ENCODE data around the gene SLC12A7. TPM values are rescaled to one million over a fixed set of nuclear protein-coding genes. Genes with fewer than 3 reads are reported as not detected.

Gene SLC12A7
- total and polyA plus RNA-seq, 10 donors: 8.6 to 120 (median 52.3) TPM

DNA sequence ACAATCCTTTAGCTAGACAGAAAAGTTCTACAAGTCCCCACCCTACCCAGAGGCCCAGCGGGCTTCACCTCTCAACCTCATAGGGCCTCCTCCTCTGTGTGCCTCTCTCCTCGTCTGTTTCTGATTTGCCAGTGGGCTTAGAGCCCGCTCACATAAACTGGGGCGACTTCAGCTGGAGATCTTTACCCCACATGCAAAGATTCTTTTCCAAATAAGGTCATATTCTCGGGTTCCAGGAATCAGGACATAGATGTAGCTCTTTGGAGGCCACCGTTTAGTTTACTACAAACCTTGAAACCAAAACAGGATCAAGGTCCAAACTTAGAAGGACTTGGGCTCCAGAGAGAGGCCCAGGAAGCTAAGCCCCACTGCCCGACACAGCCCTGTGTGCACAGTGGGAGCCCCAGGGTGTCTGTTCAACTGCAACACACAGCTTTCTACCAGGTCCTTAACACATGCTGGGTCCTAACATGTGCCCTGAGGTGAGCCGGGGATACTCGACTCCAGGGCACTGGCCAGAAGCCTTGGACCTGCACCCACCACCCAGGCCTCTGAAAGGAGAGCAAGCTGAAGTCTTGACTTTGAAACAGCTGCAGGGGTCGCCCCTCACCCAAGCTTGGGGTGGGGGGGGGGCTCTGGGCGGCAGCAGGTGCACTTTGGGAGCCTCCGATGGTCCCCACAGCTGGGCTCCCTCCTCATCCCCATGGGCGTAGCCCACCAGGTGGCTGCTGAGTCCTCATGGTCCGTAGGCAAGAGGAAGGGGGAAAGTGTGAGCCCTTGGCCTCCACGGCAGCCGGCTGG, 26.8 kb upstream of the SLC12A7 start:
- H3K27ac ChIP-seq: peak overlapping the region in 4 of 8 donors; percentile 5 to 56 (median 31)
- DNase-seq: no peak
- intact Hi-C loops (cut with DNase I; ENCODE audit: low total_unique reads): no loop called here
- H3K36me3 ChIP-seq: no peaks in the 10 kb centered on the region
- WGBS, 5 donors: 79 to 86% (median 84%) methylated on average over 9 to 16 of the region's 16 CpGs
- no peaks in the 10 kb centered on the region for H3K9me3 ChIP-seq
- H3K4me3 ChIP-seq: no peak overlapping the region
- peaks cover 0 to 47% (median 0%) of the 10 kb centered on the region in 7 donors for H3K27me3 ChIP-seq (replicated peaks in 1 of 7)
- peaks cover 7 to 56% (median 32%) of the 10 kb centered on the region in 6 donors for H3K4me1 ChIP-seq
- TF ChIP-seq POLR2A (IDR thresholded peaks at IDR 0.05): no peak

DNA sequence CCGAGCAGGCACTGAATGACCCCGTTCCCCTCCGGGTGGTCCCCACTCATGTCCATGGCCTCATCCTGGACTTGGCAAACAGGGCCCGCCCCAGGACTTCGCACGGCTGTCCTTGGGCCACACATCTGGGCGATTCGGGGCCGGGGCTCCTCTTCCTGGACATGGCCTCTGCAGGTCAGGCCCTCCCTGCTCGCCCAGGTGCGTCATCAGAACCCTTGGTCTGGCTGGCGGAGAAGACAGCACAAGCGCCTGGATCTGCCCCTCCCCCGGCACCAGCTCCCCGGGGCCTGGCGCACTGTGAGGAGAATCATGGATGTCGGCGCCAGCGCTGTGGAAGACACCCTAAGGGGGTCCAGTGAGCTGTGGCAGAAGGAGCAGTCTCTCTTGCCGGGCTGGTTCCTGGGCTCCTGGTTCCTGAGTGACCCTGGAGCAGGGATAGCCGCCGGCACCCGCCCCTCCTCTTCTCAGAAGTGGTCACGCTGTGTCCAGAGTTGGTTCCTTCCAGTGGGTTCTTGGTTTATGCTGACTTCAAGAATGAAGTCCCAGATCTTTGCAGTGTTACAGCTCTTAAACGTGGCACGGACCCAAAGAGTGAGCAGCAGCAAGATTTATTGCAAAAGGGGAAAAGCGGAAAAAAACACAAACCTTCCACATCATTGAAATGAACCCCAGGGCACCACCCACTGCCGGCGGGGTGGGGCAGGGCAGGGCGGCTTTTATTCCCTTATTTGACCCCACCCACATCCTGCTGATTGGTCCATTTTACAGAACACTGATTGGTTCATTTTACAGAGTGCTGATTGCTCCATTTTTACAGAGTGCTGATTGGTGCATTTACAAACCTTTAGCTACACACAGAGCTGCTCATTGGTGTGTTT, 25.9 kb upstream of the SLC12A7 start:
- no peak for TF ChIP-seq POLR2A (IDR thresholded peaks at IDR 0.05)
- TF ChIP-seq, protein P1, sequence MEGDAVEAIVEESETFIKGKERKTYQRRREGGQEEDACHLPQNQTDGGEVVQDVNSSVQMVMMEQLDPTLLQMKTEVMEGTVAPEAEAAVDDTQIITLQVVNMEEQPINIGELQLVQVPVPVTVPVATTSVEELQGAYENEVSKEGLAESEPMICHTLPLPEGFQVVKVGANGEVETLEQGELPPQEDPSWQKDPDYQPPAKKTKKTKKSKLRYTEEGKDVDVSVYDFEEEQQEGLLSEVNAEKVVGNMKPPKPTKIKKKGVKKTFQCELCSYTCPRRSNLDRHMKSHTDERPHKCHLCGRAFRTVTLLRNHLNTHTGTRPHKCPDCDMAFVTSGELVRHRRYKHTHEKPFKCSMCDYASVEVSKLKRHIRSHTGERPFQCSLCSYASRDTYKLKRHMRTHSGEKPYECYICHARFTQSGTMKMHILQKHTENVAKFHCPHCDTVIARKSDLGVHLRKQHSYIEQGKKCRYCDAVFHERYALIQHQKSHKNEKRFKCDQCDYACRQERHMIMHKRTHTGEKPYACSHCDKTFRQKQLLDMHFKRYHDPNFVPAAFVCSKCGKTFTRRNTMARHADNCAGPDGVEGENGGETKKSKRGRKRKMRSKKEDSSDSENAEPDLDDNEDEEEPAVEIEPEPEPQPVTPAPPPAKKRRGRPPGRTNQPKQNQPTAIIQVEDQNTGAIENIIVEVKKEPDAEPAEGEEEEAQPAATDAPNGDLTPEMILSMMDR (IDR thresholded peaks at IDR 0.05 in 8 of 11, conservative IDR thresholded peaks at IDR 0.05 in 3 of 11): no peak
- peak in 1 of 3 donors; percentile 46 for TF ChIP-seq POLR2AphosphoS5 (IDR thresholded peaks at IDR 0.05)
- Histone ChIP-seq H3K27me3 (replicated peaks in 1 of 7) (peaks cover 0 to 54% (median 0%) of the 10 kb centered on the region in 7 donors), H3K4me1 (peaks cover 7 to 62% (median 37%) of the 10 kb centered on the region in 6 donors), H3K27ac (peak overlapping the region in 5 of 8 donors; percentile 38 to 66 (median 56)), H3K4me3 (peak overlapping the region in 1 of 8 donors; percentile 28), H3K9me3 (no peaks in the 10 kb centered on the region), H3K36me3 (no peaks in the 10 kb centered on the region)
- no peak for DNase-seq
- intact Hi-C loops (cut with DNase I; ENCODE audit: low total_unique reads): no loop called here
- WGBS, 5 donors: 63 to 76% (median 74%) methylated on average over 30 of the region's 30 CpGs

DNA sequence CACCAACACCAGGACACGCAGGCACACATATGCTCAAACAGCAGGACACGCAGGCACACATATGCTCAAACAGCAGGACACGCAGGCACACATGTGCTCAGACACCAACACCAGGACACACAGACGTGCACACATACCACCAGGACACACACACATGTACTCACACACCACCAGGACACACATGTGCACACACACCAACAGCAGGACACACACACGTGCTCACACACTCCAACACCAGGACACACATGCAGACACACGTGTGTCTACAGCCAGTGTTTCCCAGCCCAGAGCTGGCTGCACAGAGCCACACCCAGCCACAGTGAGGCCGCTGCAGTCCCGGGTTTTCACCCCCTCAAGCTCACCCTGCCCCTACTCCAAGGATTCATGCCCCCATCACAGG, 25.0 kb upstream of the SLC12A7 start:
- H3K4me3 ChIP-seq: peak overlapping the region in 1 of 8 donors; percentile 28
- H3K4me1 ChIP-seq: peaks cover 7 to 62% (median 38%) of the 10 kb centered on the region in 6 donors
- no peak overlapping the region for H3K27ac ChIP-seq
- 67 to 91% (median 84%) methylated on average over 7 to 8 of the region's 8 CpGs for WGBS, 5 donors
- peaks cover 0 to 57% (median 0%) of the 10 kb centered on the region in 7 donors for H3K27me3 ChIP-seq (replicated peaks in 1 of 7)
- H3K36me3 ChIP-seq: no peaks in the 10 kb centered on the region
- H3K9me3 ChIP-seq: no peaks in the 10 kb centered on the region
- TF ChIP-seq POLR2A (IDR thresholded peaks at IDR 0.05) (no peak), POLR2AphosphoS5 (IDR thresholded peaks at IDR 0.05) (no peak)
- TF ChIP-seq, protein P1 (IDR thresholded peaks at IDR 0.05 in 8 of 11, conservative IDR thresholded peaks at IDR 0.05 in 3 of 11): no peak
- intact Hi-C loops (cut with DNase I; ENCODE audit: low total_unique reads): no loop called here
- no peak for DNase-seq

DNA sequence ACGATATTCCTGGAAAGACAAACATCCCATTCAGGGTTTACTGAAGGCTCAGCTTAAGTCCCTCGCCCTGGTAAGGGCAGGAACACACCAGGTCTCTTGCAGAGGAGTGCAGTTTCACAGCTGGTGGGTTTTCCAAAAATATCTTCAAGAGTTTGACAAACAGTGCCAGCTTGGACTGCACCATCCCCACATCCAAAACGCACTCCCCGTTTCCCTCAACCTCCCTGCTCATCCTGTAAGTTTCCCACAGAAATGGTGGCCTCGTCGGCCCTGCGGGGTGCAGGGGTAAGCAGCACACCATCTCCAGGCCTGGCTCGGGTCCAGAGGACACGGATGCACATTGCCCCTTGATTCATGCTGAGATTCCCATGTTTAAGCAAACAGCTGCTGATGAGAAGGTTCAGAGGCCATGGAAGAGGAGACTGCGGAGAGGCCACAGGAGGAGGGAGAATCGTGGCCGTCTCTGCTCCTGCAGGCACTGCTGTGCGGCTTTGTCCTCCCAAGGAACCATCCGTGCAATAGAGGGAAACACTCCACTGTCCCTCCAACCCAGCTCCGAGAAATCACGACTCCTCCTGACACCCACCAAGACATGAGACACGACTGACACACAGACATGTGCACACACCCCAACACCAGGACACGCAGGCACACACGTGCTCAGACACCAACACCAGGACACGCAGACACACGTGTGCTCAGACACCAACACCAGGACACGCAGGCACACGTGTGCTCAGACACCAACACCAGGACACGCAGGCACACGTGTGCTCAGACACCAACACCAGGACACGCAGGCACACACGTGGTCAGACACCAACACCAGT, 24.0 kb upstream of the SLC12A7 start:
- 83 to 90% (median 86%) methylated on average over 19 to 27 of the region's 27 CpGs for WGBS, 5 donors
- no peak for TF ChIP-seq POLR2A (IDR thresholded peaks at IDR 0.05)
- TF ChIP-seq POLR2AphosphoS5 (IDR thresholded peaks at IDR 0.05): no peak
- TF ChIP-seq, protein P1 (IDR thresholded peaks at IDR 0.05 in 8 of 11, conservative IDR thresholded peaks at IDR 0.05 in 3 of 11): no peak
- DNase-seq: no peak
- Histone ChIP-seq H3K4me1 (peaks cover 7 to 62% (median 38%) of the 10 kb centered on the region in 6 donors), H3K4me3 (no peak overlapping the region), H3K36me3 (no peaks in the 10 kb centered on the region), H3K27ac (no peak overlapping the region), H3K27me3 (replicated peaks in 1 of 7) (peaks cover 0 to 55% (median 0%) of the 10 kb centered on the region in 7 donors), H3K9me3 (no peaks in the 10 kb centered on the region)
- intact Hi-C loops (cut with DNase I; ENCODE audit: low total_unique reads): no loop called here

All from spleen (tissue), 11 donors.